ENCODE data around the gene PAWR.

DNA sequence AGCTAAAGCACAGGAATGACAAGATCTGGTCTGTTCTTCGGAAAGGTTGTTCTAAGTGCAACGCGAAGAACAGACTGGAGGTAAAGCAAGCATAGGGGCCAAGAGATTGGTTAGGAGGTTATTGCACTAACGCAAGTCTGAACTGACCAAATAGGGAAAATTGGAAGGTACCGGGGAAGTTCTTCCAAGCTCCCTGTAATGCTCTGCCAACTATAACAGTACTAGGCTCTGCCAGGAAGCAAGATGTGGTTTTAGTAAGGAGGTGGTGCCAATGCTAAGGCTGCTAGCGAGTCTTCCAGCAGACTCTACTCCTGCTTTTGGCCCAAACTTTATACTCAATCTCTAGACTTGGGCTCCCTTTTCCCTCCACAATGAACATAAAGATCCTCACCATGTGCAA is 138.6 kb downstream of the PAWR start:
- TF ChIP-seq EZH2 (IDR thresholded peaks at IDR 0.05; ENCODE audit: low read length) = no peak
- TF ChIP-seq, protein P1, sequence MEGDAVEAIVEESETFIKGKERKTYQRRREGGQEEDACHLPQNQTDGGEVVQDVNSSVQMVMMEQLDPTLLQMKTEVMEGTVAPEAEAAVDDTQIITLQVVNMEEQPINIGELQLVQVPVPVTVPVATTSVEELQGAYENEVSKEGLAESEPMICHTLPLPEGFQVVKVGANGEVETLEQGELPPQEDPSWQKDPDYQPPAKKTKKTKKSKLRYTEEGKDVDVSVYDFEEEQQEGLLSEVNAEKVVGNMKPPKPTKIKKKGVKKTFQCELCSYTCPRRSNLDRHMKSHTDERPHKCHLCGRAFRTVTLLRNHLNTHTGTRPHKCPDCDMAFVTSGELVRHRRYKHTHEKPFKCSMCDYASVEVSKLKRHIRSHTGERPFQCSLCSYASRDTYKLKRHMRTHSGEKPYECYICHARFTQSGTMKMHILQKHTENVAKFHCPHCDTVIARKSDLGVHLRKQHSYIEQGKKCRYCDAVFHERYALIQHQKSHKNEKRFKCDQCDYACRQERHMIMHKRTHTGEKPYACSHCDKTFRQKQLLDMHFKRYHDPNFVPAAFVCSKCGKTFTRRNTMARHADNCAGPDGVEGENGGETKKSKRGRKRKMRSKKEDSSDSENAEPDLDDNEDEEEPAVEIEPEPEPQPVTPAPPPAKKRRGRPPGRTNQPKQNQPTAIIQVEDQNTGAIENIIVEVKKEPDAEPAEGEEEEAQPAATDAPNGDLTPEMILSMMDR (optimal IDR thresholded peaks at IDR 0.05 in 1 of 3, IDR thresholded peaks at IDR 0.05 in 1 of 3, conservative IDR thresholded peaks at IDR 0.05 in 1 of 3; ENCODE audit: extremely low read depth in 1 of 3, insufficient read depth in 2 of 3, low read length in 3 of 3) = no peak
